Mesenteric fat pad (tissue), 1 donor: ENCODE results near the gene MDGA2. TPM values are rescaled to one million over a fixed set of nuclear protein-coding genes. Genes with fewer than 3 reads are reported as not detected.

Experiments used
- DNase-seq: peaks from one replicate; pipeline ENCODE4 v3.0.0-alpha.2; 2020; ENCODE audit warnings: low spot score
- long read RNA-seq: library from polyadenylated mRNA; unstranded; transcript quantifications from one replicate; pipeline ENCODE4 v2.0.0, GENCODE V29; 2020
- total RNA-seq: library from RNA; stranded (reverse); fragmentation: NEBNext Ultra II Directional; extraction: Animal tissue kit (Norgen Biotek cat#: 25700); gene quantifications from one replicate; pipeline ENCODE4 v1.2.1, GENCODE V29; 2021
- donor health status: DM: yes; HTN: yes; CAD: no.

MDGA2 gene
- total RNA-seq = not detected
- long read RNA-seq = 0 reads

DNA sequence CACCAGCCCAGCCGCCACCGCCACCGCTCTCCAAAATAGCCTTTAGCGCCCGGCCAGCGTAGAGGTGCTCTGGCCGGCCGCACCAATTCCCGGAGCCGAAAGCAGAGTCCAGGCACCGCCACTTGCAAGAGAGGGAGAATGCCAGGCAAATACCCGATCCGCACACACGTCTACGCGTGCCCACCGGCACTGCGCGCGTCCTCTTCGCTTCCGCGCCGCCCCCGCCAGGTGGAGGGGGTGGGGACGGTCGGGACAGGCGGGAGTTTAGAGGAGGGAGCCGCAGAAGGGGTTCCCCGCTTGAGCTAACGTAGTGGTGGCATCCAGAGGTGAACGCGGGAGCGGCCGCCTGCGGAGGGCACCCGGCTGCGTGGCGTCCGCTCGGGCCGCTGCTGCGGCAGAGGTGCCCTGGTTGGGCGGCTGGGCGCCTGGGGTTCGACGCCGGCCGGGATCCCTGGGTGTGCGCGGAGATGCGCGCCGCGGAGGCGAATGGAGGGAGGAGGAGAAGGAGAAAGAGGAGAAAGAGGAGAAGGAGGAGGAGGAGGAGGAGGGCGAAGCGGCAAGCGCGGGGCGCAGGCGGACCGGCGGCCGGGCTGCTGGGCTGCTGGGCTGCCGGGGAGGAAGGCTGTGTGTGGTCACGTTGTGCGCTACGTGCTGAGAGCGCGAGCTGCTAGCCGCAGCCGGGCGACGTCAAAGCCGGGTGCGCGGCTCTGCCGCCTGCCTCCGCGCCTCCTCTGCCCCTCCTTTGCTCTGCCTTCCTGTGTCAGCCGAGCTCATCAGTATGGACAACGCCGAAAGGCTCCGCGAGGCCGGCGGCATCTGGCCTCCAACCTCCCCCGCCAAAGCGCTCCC lies at the start of gene MDGA2:
Gene MDGA2, minus strand, starts transcription at position 140 of the 849 bp plus-strand sequence.
- no peak for DNase-seq

DNA sequence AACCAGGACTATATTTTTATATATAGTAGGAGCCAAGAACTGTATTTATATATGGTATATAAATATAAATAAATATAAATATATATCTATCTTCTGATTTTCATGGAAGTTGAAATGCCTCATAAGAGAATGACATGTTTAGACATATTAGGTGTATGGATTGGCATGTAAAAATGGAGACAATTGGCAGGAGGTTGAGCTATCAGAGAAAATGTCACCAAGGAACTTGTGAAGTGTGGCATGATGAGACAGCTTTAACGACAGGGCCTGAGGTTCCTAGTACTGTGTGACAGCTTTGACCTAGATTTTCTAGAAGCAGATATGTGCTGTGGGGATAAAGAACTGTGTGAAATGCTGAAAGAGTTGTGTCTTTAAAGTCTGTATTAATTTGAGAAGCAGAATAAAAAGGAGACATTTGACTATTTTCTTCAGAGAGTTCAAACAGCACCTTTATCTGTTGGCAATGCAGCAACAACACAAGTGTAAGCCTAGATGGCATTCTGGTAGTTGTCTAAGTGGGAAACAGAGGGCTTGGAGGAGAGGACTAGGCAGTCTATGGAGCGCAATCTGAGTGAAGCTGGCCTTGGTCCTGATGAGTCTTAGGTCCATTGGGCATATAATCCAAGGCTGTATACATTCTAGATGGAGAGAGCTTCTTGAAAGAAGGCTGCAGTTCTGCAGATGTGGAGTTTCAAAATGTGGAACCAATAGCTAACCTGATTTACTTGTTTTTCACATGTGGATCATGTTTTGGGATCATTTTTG lies 47.7 kb upstream of the MDGA2 start:
- no peak for DNase-seq

DNA sequence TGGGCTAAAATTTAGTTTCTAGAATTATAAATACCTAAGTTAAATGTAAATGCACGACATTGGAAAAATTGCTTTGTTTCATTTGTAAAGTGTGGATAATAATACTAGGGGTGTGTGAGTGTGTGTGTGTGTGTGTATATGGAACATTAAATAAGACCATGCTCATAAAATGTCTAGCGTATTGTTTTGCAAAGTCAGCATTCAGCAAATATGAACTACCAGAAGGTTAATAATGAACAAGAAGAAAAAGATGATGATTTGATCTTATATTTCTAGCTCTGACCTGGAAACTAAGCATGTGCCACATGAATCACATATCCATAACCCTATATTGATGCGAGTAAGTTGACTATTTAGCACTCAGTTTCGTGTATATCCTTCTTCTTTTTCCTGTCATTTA lies 44.9 kb upstream of the MDGA2 start:
- DNase-seq = no peak

DNA sequence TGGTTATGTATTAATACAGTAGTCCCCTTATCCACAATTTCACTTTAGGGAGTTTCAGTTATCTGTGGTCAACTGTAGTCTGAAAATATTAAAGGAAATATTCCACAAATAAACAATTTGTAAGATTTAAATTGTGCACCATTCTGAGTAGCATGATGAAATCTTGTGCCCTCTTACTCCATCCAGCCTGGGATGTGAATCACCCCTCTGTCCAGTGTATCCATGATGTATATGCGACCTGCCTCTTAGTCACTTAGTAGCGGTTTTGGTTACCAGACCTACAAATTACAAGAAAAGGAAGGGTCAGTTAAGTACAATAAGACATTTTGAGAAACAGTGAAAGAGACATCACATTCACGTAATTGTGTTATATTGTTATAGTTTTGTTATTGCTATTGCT lies 39.9 kb upstream of the MDGA2 start:
- no peak for DNase-seq

DNA sequence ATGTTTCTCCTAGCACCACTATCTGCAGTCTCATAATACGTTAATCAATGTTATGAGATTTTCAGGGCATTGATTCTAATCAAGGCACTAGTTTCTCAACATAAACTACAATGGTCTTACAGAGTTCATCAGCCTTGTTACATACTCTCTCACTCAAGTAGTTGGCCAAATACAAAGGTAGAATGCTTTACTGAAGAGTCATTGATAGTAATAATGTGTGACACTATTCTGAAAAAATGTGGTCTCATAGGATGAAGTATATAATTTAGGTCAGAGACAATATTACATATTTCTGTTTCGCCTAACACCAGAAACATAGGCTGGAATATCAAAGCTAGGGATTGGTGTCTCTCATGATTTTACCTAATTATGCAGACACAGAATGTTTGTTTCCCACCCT lies 35.2 kb upstream of the MDGA2 start:
- no peak for DNase-seq

DNA sequence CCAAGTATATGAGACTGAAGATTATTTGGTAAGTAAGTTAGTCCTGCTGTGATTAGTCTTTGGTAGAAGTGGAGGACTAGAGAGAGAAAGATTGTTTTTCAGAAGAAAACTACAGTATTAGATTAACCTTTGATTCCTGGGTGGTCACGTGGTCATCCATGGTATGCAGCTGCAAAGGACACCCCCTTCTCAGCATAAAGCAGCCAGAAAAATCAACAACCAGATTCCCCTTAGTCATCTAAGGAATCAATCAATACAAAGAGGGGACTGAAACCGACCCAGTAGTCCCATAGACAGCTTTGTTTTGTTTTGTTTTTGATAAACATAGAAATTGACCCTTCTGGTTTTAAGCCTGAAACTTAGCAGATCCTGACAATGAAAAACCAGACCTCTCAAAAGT lies 30.3 kb upstream of the MDGA2 start:
- no peak for DNase-seq

DNA sequence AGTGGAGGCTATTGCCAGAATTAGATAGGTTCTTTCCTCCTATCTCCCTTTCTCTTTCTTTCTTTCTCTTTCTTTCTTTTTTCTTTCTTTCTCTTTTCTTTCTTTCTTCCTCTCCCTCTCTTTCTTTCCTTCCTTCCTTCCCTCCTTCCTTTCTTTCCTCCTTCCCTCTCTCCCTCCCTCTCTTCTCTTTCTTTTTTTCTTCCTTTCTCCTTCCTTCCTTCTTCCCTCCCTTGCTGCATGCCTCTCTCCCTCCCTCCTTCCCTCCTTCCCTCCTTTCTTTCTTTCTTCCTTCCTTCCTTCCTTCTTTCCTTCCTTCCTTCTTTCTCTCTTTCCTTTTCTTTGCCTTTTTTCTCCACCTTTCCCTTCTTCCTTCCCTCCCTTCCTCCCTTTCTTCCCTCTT lies 16.4 kb upstream of the MDGA2 start:
- DNase-seq = no peak

DNA sequence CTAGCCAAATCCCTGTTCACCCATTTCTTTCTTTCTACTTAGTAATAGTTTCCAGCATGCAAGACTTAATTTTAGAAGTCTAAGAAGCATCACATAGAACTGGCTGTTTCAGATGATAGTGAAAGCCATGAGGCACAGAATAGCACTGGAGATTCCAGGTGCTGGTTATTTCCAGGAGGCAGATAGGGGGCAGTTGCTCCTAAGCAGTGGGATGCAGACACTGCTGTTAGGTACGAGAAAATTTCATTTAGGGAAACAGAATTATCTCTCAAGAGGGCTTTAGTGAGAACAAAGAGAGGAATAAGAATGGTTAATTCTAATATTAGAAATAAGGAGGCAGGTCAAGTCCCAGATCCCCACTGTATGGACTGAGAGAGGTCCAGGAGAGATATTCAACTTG lies 3.6 kb upstream of the MDGA2 start:
- no peak for DNase-seq

DNA sequence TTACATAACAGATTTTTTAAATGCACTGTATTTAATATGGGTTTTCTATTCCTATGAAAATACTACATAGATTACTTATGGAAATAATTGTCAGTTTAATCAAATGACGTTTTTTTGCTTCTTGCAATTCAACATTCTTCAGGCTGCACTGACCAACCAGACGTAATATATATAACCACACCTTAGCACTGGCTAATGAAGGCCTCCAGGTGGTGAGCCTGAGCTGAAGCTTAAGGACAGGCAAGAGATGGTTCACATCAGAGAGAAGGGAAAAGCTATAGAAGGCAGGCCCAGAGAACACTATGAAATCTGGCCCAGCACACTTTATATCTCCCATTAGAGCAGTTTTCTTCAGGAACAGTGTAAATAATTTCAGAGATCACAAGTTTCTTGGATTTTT lies 2.8 kb upstream of the MDGA2 start:
- no peak for DNase-seq

DNA sequence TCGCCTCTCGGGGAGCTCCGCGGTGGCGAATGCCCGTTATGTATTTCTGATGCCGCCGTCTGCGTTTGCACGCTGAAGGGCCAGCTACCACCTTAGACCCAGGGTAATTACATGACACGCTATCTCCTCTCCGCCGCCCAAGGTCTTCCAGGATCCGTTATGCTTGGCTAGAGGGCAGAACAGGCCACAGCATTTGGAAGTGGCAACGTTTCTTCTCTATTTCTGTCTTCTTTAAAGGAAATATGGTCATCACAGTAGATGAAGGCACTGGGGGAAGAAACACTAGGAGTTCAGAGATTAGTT lies 861 bp upstream of the MDGA2 start:
- no peak for DNase-seq

DNA sequence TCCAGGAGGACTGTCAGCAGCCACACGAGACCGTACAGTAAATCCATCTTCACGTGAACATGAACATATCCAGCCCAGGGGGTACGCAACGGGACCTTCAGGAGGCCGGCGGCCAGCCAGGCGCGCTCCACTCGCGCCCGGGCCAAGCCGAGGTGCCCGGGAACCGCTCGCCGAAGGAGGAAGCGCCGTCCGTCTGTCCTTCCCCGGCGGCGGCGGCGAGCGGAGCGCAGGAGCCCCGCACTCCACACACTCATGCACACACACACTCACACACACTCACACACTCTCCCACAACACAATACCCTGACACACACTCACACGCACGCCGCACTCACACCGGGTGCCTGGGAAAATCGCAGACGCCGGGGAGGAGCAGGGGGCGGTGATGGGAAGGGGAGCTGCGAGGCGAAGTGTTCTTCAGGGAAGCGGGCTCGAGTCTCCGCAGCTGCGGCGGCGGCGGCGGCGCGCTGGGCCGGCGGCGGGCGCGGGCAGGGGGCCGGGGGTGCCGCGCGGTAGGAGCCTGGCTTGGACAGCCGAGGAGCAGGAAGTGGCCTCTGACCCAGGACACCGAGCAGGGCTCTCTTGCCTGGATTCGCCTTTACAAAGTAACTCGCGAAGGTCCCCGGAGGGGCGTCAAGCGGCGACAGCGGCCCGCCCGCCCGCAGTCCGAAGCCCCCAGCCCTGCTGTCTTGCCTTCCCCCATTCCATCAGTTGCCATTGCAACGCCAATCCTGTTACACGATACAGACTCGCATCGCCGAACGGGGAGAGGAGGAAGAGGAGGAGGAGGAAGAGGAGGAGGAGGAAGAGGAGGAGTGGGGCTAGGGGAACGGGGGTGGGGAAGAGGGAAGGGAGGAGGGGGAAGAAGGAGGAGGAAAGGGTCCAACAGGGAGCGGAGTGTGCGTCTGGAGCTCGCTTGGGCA lies 601 bp downstream of the MDGA2 start:
- DNase-seq = no peak

DNA sequence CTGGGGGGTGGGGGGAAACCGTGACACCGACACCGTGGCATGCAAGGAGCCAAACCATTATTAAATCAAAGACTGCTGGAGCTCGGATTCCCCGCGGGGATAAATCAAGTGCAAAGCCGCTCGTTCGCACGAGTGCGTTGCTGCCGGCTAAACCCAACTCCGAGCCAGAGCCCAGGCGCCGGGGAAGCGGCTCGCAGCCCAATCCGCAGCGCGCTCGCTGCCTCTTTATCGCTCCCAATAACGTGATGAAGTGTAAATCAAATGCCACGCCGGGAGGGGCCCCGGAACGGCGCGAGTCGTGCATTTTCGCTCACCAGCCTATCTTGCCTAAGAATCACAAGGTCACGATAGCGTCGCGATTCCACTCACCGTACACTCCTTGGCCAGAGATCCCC lies 1.3 kb downstream of the MDGA2 start:
- DNase-seq = no peak

DNA sequence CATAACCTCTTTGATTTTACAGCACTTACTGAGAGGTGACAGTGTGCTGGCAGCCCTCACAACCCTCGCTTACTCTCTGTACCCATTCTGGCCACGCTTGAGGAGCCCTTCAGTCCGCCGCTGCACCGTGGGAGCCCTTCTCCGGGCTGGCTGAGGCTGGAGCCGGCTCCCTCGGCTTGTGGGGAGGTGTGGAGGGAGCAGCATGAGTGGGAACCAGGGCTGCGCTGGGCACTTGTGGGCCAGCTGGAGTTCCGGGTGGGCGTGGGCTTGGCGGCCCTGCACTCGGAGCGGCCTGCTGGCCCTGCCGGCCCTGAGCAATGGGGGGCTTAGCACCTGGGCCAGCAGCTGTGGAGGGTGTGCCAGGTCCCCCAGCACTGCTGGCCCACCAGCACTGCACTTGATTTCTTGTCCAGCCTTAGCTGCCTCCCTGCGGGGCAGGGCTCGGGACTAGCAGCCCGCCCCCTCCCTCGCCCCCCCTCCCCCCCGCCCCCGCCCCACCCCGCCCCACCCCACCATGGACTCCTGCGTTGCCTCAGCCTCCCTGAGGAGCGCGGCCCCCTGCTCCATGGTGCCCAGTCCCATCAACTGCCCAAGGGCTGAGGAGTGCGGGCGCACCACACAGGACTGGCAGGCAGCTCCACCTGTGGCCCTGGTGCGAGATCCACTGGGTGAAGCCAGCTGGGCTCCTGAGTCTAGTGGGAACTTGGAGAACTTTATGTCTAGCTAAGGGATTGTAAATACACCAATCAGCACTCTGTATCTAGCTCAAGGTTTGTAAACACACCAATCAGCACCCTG lies 9.9 kb downstream of the MDGA2 start:
- no peak for DNase-seq

DNA sequence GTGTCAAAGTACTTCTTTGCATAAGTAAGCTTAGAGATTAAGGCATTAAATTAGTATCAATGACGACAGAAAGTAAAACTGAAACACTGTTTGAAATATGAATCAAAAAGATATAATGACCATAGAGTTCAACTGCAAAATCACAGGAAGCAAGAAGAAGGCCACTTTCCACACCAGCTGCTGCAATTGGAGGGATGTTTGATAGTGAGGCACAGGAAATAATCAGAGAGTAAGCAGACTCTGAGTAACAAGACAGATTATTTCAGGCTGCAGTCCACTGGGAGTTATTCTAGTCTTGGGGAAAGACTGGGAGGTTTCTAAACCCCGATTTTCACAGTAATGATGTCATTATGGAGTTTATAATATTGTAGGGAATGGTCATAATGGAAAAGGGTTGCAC lies 12.9 kb downstream of the MDGA2 start:
- no peak for DNase-seq

DNA sequence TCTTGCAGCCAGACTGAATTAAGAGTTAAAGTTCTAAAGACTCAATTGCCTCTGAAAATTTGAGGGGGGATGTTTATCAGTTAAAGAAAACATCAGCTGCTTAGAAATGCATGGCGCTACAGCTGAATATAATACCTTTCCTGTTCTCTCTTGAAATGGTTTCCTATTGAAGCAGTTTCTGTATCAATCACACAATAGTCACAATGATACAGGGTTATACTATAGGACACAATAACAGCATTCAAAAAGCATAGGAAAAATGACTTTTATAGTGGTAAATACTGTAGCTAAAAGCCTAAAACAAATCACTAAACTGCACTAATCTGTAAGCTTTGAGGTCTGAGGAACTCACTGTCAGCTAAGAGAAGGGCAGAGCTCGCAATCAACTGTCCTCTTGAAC lies 15.2 kb downstream of the MDGA2 start:
- no peak for DNase-seq

DNA sequence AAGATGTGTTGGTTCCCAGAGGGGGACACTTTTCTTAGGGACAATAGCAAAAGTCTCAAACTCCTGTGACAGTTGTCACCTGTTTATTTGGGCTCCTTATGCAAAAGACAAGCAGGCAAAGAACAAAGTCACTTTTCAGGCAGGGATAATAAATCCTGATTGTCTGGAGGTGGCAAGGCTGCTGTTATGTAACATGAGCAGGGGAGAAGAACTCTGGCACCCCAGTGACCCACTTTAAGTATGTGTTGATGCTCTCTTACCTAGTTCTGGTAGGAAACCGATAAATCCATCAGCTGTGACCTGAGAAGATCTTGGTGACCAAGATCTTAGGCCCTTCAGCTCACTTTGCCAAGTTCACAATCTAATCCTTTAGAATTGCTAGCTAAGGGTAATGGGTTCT lies 17.4 kb downstream of the MDGA2 start:
- no peak for DNase-seq

DNA sequence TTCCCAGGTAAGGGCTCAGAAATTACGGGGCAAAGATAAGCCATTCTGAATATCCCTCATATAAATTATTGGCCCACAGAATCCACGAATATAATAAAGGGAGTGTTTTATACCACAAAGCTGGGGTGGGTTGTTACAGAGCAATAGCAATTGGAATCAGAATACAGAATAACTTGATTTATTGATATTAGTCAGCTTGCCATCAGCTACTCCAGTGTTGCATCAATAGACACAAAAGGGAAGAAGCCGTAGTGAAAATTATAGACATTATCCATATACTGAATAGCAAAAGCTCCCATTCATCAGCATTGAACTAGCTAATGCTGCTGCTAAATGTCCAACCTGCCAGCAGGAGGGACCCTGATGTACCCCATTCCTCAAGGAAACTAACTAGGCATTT lies 18.3 kb downstream of the MDGA2 start:
- DNase-seq = no peak

DNA sequence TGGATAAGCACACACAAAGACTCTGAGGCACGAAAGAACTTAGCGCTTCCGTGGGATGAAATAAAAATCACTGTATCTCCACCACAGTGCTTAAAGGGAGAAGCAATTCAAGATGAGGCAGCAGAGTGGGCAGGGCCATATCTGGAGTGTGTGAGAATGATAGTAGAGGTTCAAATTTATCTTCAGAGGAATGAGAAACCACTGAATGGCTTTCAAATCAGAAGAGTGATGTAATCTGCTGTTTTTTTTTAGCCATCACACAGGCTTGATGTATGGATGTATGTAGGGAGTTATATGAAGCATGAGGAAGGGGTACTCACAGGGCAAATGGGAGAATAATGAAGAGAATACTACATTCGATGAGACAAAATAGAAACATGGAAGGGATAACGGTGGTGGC lies 24.1 kb downstream of the MDGA2 start:
- no peak for DNase-seq

DNA sequence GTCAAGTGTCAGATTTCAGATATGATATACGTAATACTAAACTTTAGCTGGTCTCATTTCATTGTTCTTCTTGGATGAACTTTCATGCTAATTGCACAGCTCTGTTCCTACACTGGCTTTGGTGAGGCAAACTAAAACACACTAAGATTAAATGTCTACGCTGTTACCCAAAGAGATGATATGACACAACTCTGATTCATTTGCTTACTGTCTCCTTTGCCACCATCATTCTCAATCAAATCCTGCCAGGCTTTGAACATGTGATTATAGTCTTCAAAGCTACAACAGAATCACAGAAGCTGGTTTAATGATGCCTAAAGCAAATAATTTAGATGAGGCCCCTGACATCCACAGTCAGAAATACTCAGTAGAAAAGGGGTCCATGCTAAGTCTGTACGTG lies 37.7 kb downstream of the MDGA2 start:
- DNase-seq = no peak

DNA sequence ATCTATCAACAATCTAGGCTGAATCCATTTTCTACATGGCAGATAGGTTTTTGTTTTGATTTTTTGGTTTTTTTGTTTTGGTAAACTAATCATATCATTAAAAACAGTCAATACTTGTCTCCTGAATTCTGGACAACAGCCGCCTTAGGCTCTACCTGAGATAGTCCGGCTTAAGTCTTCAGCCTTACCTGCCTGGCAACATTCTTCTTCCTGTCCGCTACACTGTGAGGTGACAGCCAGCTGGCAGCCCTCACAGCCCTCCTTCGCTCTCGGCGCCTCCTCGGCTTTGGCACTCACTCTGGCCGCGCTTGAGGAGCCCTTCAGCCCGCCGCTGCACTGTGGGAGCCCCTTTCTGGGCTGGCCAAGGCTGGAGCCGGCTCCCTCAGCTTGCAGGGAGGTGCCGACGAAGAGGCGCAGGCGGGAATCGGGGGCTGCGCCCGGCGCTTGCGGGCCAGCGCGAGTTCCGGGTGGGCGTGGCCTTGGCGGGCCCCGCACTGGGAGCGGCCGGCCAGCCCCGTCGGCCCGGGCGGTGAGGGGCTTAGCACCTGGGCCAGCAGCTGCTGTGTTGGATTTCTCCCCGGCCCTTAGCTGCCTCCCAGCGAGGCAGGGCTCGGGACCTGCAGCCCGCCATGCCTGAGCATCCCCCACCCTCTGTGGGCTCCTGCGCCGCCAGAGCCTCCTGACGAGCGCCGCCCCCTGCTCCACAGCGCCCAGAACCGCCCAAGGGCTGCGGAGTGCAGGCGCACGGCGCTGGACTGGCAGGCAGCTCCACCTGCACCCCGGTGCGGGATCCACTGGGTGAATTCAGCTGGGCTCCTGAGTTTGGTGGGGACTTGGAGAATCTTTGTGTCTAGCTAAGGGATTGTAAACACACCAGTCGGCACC lies 49.0 kb downstream of the MDGA2 start:
- no peak for DNase-seq
